ENCODE data around the gene ARMC9. TPM values are rescaled to one million over a fixed set of nuclear protein-coding genes. Genes with fewer than 3 reads are reported as not detected.
A peak's percentile ranks its signal among the peaks of the same experiment; 100 is the strongest.

Gene ARMC9
- total RNA-seq, 4 donors from 2014 or later = 0.20 to 7.2 (median 3.2) TPM

DNA sequence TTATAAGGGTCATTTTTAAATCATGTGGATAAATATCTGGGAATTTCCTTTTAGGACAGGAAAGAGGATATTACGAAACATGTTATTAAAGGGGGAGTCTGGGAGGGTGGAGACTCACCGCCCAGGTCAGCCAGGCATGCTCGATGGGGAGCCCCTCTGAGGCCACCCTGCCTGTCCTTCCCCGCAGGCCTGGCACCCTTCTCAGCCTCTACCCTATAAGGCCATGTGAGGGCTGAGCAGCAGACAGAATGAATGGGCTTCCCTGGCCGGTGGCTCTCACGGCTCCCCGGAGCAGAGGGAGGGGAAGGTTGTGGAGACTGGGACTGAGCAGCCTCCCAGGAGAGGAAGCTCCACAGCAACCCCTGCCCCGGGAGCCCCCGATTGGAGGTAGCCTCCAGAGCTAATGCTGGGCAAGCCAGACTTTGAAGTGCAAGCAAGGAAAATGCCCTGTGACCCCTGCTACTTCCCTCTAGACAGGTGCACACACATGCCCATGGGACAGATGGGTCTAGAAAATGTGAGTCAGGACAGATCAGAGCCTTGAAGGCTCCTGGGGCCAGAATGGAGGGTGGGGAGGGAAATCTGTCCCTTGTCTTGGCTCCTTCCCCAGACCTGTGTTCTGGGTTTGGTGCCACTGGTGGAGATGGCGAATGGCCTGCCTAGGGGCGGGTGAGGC is 13.2 kb upstream of the ARMC9 start:
- no peaks in the 10 kb centered on the region for H3K27me3 ChIP-seq
- H3K9me3 ChIP-seq = no peaks in the 10 kb centered on the region
- H3K27ac ChIP-seq = peak overlapping the region; percentile 21 to 90 (median 48)
- in situ Hi-C loops (cut with MboI; ENCODE audit: low sequenced_read_pairs in 4 of 4) = no loop called here
- ATAC-seq = no peak
- no peaks in the 10 kb centered on the region for H3K36me3 ChIP-seq
- intact Hi-C loops (cut with DNase I; ENCODE audit: low total_unique reads) = no loop called here
- H3K4me3 ChIP-seq = no peak overlapping the region
- H3K4me1 ChIP-seq = peaks cover 15 to 31% of the 10 kb centered on the region in 2 donors
- TF ChIP-seq, protein P1, sequence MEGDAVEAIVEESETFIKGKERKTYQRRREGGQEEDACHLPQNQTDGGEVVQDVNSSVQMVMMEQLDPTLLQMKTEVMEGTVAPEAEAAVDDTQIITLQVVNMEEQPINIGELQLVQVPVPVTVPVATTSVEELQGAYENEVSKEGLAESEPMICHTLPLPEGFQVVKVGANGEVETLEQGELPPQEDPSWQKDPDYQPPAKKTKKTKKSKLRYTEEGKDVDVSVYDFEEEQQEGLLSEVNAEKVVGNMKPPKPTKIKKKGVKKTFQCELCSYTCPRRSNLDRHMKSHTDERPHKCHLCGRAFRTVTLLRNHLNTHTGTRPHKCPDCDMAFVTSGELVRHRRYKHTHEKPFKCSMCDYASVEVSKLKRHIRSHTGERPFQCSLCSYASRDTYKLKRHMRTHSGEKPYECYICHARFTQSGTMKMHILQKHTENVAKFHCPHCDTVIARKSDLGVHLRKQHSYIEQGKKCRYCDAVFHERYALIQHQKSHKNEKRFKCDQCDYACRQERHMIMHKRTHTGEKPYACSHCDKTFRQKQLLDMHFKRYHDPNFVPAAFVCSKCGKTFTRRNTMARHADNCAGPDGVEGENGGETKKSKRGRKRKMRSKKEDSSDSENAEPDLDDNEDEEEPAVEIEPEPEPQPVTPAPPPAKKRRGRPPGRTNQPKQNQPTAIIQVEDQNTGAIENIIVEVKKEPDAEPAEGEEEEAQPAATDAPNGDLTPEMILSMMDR (IDR thresholded peaks at IDR 0.05 in 4 of 5, conservative IDR thresholded peaks at IDR 0.05 in 1 of 5) = no peak
- no peak for TF ChIP-seq POLR2A (IDR thresholded peaks at IDR 0.05)
- DNase-seq = no peak

DNA sequence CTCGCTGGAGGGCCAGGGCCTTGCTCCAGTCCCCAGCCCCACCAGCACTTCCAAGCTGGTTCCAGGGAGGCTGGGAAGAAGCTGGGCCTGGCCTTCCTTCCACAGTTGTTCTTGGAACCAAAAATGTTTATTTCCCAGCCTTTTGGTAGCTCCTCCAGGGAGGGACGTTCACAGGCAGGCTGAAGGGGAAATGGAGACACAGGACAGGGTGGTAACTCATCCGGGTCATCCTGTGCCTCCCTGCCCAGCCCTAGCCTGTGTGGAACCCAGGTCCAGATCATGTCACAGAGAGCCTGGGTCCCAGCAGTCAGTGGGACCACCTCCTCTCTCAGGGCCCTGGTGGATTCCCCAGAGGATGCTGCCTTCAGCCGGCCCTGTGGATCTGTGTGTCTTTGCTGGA is 12.5 kb upstream of the ARMC9 start:
- ATAC-seq = no peak
- intact Hi-C loops (cut with DNase I; ENCODE audit: low total_unique reads) = no loop called here
- Histone ChIP-seq H3K9me3 (no peaks in the 10 kb centered on the region), H3K4me3 (no peak overlapping the region), H3K4me1 (peaks cover 22 to 24% of the 10 kb centered on the region in 2 donors), H3K27me3 (no peaks in the 10 kb centered on the region), H3K27ac (peak overlapping the region; percentile 13 to 90 (median 48)), H3K36me3 (no peaks in the 10 kb centered on the region)
- DNase-seq = no peak
- TF ChIP-seq, protein P1 (IDR thresholded peaks at IDR 0.05 in 4 of 5, conservative IDR thresholded peaks at IDR 0.05 in 1 of 5) = no peak
- no peak for TF ChIP-seq POLR2A (IDR thresholded peaks at IDR 0.05)
- in situ Hi-C loops (cut with MboI; ENCODE audit: low sequenced_read_pairs in 4 of 4) = no loop called here

DNA sequence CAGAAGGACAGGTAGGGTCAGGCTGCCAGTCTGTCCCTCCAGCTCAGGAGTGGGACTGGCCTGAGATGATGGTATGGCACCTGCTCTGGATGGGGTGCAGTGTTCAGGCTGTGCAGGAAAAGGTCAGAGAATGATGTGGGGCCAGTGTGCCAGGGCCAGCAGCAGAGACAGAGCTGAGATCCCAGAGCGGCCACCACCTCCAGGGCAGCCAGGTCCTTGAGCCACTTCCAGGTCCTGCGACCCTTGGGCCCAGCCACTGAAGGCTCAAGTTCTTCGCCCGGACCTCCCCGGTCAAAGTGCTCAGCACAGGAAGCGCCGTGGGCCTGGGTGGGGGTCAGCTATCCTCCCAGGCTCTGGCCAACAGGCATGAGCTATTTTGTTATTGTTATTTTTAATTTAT is 12.1 kb upstream of the ARMC9 start:
- Histone ChIP-seq H3K27me3 (no peaks in the 10 kb centered on the region), H3K36me3 (no peaks in the 10 kb centered on the region), H3K27ac (peak overlapping the region in 2 of 4 donors; percentile 13 to 90), H3K4me1 (peaks cover 22 to 23% of the 10 kb centered on the region in 2 donors), H3K4me3 (no peak overlapping the region), H3K9me3 (no peaks in the 10 kb centered on the region)
- TF ChIP-seq, protein P1 (IDR thresholded peaks at IDR 0.05 in 4 of 5, conservative IDR thresholded peaks at IDR 0.05 in 1 of 5) = no peak
- no peak for TF ChIP-seq POLR2A (IDR thresholded peaks at IDR 0.05)
- DNase-seq = no peak
- intact Hi-C loops (cut with DNase I; ENCODE audit: low total_unique reads) = no loop called here
- in situ Hi-C loops (cut with MboI; ENCODE audit: low sequenced_read_pairs in 4 of 4) = no loop called here
- ATAC-seq = no peak

DNA sequence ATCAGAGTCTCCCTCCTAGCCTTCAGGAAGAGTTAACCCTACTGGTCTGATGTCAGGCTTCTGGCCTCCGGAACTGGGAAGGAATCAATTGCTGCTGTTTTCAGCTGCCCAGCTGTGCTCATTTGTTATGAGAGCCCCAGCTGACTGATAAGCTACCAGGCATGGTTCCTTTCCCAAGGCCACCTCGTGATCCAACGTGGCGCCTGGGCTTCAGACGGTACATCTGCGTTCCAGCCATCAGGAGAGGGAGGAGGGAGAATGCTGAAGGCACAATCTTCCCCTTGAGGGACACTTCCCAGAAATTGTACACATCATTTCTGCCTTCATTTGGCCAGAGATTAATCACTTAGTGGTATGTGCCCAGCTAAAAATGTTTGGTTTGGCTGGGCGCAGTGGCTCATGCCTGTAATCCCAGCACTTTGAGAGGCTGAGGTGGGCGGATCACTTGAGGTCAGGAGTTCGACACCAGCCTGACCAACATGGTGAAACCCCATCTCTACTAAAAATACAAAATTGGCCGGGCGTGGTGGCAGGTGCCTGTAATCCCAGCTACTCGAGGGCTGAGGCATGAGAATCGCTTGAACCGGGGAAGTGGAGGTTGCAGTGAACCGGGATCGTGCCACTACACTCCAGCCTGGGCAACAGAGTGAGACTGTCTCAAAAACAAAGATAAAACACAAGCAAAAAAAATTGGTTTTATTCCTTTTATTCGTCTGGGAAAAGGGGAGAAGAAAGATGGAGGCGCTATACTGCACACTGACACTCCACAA is 10.5 kb upstream of the ARMC9 start:
- Histone ChIP-seq H3K4me1 (peaks cover 10 to 11% of the 10 kb centered on the region in 2 donors), H3K27me3 (no peaks in the 10 kb centered on the region), H3K4me3 (no peak overlapping the region), H3K27ac (peak overlapping the region; percentile 52 to 90 (median 61)), H3K36me3 (no peaks in the 10 kb centered on the region), H3K9me3 (no peaks in the 10 kb centered on the region)
- ATAC-seq = peak in 1 of 2 donors; percentile 55
- intact Hi-C loops (cut with DNase I; ENCODE audit: low total_unique reads) (no loop called here), in situ Hi-C loops (cut with MboI; ENCODE audit: low sequenced_read_pairs in 4 of 4) (no loop called here)
- peak in 1 of 2 donors; percentile 14 for TF ChIP-seq POLR2A (IDR thresholded peaks at IDR 0.05)
- TF ChIP-seq, protein P1 (IDR thresholded peaks at IDR 0.05 in 4 of 5, conservative IDR thresholded peaks at IDR 0.05 in 1 of 5) = no peak
- peak in 1 of 2 donors; percentile 38 for DNase-seq

Data from gastrocnemius medialis (tissue), 4 donors.